CD4-positive, alpha-beta T cell (primary cell): Measurements from ENCODE around the gene ZNF621. TPM values are rescaled to one million over a fixed set of nuclear protein-coding genes. Genes with fewer than 3 reads are reported as not detected.

Experiments used
- ATAC-seq: fragments of 200-7000 bp; cut with Tn5 transposase; one replicate; pipeline ENCODE4 v1.10.0; 2022; ENCODE audit warnings: mild to moderate bottlenecking; ENCODE audit not compliant: poor library complexity
- CTCF ChIA-PET: fragments of 350-600 bp; sonication (Branson Sonifier 250); formaldehyde crosslinking; loops from one replicate; lab custom pipeline; 2021; ENCODE audit warnings: antibody characterized with exemption, inconsistent platforms; lab: Charles Lee
- POLR2A ChIA-PET: fragments of 350-600 bp; sonication (Branson Sonifier 250); formaldehyde crosslinking; loops from one replicate; lab custom pipeline; 2021; ENCODE audit warnings: antibody characterized with exemption, inconsistent platforms; lab: Charles Lee
- DNase-seq, 14 experiments: peaks; one replicate each; pipeline ENCODE4 v3.0.0-alpha.2; 2013 to 2020; ENCODE audit warnings: mixed read lengths in 2 of 14
- H3K27ac ChIP-seq, 2 donors: one replicate each; pipeline versions ENCODE4 v1.5.1 to v1.7.0; 2013; ENCODE audit warnings: low read length in 2 of 2, low read depth in 1 of 2, mild to moderate bottlenecking in 1 of 2
- H3K27me3 ChIP-seq, 2 experiments: 1 replicate in 1 of 2; 2 replicates in 1 of 2; pipeline versions ENCODE4 v1.6.1 to v1.7.0; 2013; ENCODE audit warnings: low read length in 2 of 2, control low read depth in 1 of 2, mild to moderate bottlenecking in 1 of 2, moderate library complexity in 1 of 2; ENCODE audit not compliant: insufficient read depth in 2 of 2, control insufficient read depth in 1 of 2
- H3K36me3 ChIP-seq: one replicate; pipeline ENCODE4 v1.6.1; 2013; ENCODE audit warnings: low read length, control low read depth; ENCODE audit not compliant: insufficient read depth
- H3K4me1 ChIP-seq: one replicate; pipeline ENCODE4 v1.6.1; 2013; ENCODE audit warnings: low read length, control low read depth; ENCODE audit not compliant: insufficient read depth
- H3K4me3 ChIP-seq: one replicate; pipeline ENCODE4 v1.5.1; 2013; ENCODE audit warnings: mild to moderate bottlenecking, low read length, moderate library complexity
- H3K9me3 ChIP-seq, 2 experiments: 1 replicate in 1 of 2; 2 replicates in 1 of 2; pipeline versions ENCODE4 v1.6.1 to v1.7.0; 2013; ENCODE audit warnings: low read length in 2 of 2, mild to moderate bottlenecking in 2 of 2, control low read depth in 1 of 2, moderate library complexity in 1 of 2; ENCODE audit not compliant: control insufficient read depth in 1 of 2, insufficient read depth in 1 of 2
- H3K27ac Mint-ChIP-seq: one replicate; pipeline ENCODE4 v1.8.0; 2020; ENCODE audit warnings: mixed read lengths
- H3K27me3 Mint-ChIP-seq: one replicate; pipeline ENCODE4 v1.8.0; 2021; ENCODE audit warnings: mixed read lengths
- H3K36me3 Mint-ChIP-seq: one replicate; pipeline ENCODE4 v1.8.0; 2021; ENCODE audit warnings: low read depth, mixed read lengths
- H3K4me1 Mint-ChIP-seq: one replicate; pipeline ENCODE4 v1.8.0; 2021; ENCODE audit warnings: low read depth, mixed read lengths
- H3K4me3 Mint-ChIP-seq: one replicate; pipeline ENCODE4 v1.8.0; 2020; ENCODE audit warnings: mild to moderate bottlenecking, mixed read lengths
- H3K9me3 Mint-ChIP-seq: one replicate; pipeline ENCODE4 v1.8.0; 2020; ENCODE audit warnings: mixed read lengths
- CTCF ChIP-seq: fragments of 200-600 bp; IDR thresholded peaks from one replicate; pipeline ENCODE4 v1.8.0; 2022; ENCODE audit warnings: antibody characterized with exemption, mild to moderate bottlenecking
- intact Hi-C, 2 experiments: fragments of 100-400 bp; cut with DNase I in 1 of 2; cut with micrococcal nuclease in 1 of 2; formaldehyde crosslinking; loops; one replicate each; pipeline versions ENCODE4 v1.15.1 to v1.9.0; 2023 to 2025; cut with DNase I, micrococcal nuclease
- total RNA-seq, 174 experiments: library from RNA in 2 of 174; stranded (reverse) in 2 of 174; gene quantifications; one replicate each; pipeline ENCODE4 v1.2.3 and lab custom pipeline; 2021 to 2026

ZNF621 gene
- total RNA-seq, 2 experiments from 2014 or later: 8.6 to 8.8 TPM

GRCh38 chr3:40494698-40495097, 30.1 kb upstream of the ZNF621 start:
- ATAC-seq (no peak), DNase-seq (no peak)
- Mint-ChIP-seq H3K4me3 (no peak overlapping the region), H3K36me3 (peaks cover 5% of the 10 kb centered on the region), H3K4me1 (no peaks in the 10 kb centered on the region), H3K27me3 (no peaks in the 10 kb centered on the region), H3K9me3 (no peaks in the 10 kb centered on the region), H3K27ac (no peak overlapping the region)
- H3K4me3 ChIP-seq: no peak overlapping the region
- H3K36me3 ChIP-seq: no peaks in the 10 kb centered on the region
- CTCF ChIA-PET: interaction anchor here (1.8 kb wide), 1 partner anchor 11 kb away, joined by 4 read pairs; no protein-coding TSS in a partner anchor
- intact Hi-C loops: no loop called here
- no peak for TF ChIP-seq CTCF
- H3K9me3 ChIP-seq: no peaks in the 10 kb centered on the region
- POLR2A ChIA-PET: interaction anchor here (1.6 kb wide), 1 partner anchor 38 kb away, joined by 3 read pairs; the partner anchor contains the start of gene RPL14
- no peaks in the 10 kb centered on the region for H3K27me3 ChIP-seq
- H3K4me1 ChIP-seq: no peaks in the 10 kb centered on the region
- no peak overlapping the region for H3K27ac ChIP-seq

GRCh38 chr3:40497288-40497687, 27.5 kb upstream of the ZNF621 start:
- H3K27me3 ChIP-seq: no peaks in the 10 kb centered on the region
- DNase-seq: no peak
- H3K4me1 ChIP-seq: no peaks in the 10 kb centered on the region
- CTCF ChIA-PET: no interaction called here
- no peak overlapping the region for H3K27ac ChIP-seq
- H3K4me3 Mint-ChIP-seq: no peak overlapping the region
- H3K36me3 Mint-ChIP-seq: no peaks in the 10 kb centered on the region
- TF ChIP-seq CTCF: no peak
- ATAC-seq: no peak
- no peaks in the 10 kb centered on the region for H3K9me3 Mint-ChIP-seq
- H3K4me1 Mint-ChIP-seq: no peaks in the 10 kb centered on the region
- no peaks in the 10 kb centered on the region for H3K27me3 Mint-ChIP-seq
- H3K36me3 ChIP-seq: no peaks in the 10 kb centered on the region
- POLR2A ChIA-PET: no interaction called here
- intact Hi-C loops: no loop called here
- no peak overlapping the region for H3K4me3 ChIP-seq
- H3K27ac Mint-ChIP-seq: no peak overlapping the region
- no peaks in the 10 kb centered on the region for H3K9me3 ChIP-seq

- Histone ChIP-seq H3K4me3 (no peak overlapping the region), H3K36me3 (no peaks in the 10 kb centered on the region), H3K9me3 (no peaks in the 10 kb centered on the region), H3K27me3 (no peaks in the 10 kb centered on the region), H3K27ac (no peak overlapping the region), H3K4me1 (no peaks in the 10 kb centered on the region)
- DNase-seq: no peak
- CTCF ChIA-PET: no interaction called here
- Mint-ChIP-seq H3K4me3 (no peak overlapping the region), H3K27me3 (no peaks in the 10 kb centered on the region), H3K9me3 (no peaks in the 10 kb centered on the region), H3K27ac (no peak overlapping the region), H3K36me3 (no peaks in the 10 kb centered on the region), H3K4me1 (peaks cover 3% of the 10 kb centered on the region)
- no peak for ATAC-seq
- no peak for TF ChIP-seq CTCF
- POLR2A ChIA-PET: no interaction called here
- intact Hi-C loops: no loop called here
These were observed 24.8 kb upstream of the ZNF621 start for GRCh38 chr3:40499952-40500351.
